ENCODE data around the gene ARID1B.

Gene ARID1B

DNA sequence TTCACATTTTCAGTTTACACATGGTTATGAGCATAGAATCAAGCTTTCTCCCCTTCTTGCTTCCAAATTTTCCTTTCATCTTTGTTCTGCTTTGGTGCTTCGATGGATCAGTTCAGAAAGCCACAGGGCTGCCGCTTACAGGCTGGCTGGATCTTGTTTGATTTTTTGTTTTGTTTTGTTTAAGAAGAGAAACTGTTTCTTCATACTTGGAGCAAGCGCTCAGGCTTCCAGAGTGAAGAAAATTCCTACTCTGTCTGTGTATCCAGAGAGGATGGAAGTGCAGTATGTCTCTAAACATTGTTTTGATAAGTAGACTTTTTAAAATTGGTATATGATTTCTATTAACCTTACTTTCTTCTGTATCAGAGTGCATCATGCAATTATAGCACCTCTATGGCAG lies 66.9 kb downstream of the ARID1B start:
- TF ChIP-seq, protein P1, sequence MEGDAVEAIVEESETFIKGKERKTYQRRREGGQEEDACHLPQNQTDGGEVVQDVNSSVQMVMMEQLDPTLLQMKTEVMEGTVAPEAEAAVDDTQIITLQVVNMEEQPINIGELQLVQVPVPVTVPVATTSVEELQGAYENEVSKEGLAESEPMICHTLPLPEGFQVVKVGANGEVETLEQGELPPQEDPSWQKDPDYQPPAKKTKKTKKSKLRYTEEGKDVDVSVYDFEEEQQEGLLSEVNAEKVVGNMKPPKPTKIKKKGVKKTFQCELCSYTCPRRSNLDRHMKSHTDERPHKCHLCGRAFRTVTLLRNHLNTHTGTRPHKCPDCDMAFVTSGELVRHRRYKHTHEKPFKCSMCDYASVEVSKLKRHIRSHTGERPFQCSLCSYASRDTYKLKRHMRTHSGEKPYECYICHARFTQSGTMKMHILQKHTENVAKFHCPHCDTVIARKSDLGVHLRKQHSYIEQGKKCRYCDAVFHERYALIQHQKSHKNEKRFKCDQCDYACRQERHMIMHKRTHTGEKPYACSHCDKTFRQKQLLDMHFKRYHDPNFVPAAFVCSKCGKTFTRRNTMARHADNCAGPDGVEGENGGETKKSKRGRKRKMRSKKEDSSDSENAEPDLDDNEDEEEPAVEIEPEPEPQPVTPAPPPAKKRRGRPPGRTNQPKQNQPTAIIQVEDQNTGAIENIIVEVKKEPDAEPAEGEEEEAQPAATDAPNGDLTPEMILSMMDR (IDR thresholded peaks at IDR 0.05; ENCODE audit: borderline replicate concordance, control extremely low read depth, extremely low read depth, insufficient read depth, missing control alignments) = no peak
- DNase-seq (ENCODE audit: low spot score) = no peak
- in situ Hi-C loops (cut with MboI; ENCODE audit: low sequenced_read_pairs, unreplicated experiment) = no loop called here

DNA sequence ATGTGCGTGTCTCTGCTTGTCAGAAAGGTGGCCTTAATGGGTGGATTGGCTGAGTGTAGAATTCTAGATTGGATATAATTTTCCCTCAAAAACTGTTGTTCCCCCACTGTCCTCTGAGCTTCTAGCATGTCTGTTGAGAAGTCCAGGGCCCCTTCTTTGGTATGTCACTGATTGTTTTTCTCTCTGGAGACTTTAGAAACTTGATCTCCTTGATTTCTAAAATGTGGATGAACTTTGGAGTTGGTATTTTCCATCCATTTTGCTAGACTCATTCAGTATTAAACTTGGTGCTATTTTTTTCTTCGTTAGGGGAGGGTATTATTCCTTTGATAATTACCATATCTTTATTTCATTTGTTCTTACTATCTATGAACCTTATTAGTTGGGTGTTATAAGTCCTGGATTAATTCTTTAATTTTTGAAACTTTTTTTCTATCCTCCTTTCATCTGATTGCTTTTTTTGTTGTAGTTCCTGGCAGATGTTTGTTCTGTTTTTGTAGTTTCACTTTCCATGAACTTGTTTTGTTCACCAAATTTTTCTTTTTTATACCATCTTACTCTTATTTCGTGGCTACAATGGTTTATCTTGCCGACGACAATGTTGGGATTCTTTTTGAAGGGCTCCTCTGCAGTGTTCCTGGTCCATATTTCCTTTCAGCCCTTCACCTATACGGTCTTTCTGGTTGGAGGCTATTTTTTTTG lies 68.4 kb downstream of the ARID1B start:
- in situ Hi-C loops (cut with MboI; ENCODE audit: low sequenced_read_pairs, unreplicated experiment) = no loop called here
- no peak for DNase-seq (ENCODE audit: low spot score)

DNA sequence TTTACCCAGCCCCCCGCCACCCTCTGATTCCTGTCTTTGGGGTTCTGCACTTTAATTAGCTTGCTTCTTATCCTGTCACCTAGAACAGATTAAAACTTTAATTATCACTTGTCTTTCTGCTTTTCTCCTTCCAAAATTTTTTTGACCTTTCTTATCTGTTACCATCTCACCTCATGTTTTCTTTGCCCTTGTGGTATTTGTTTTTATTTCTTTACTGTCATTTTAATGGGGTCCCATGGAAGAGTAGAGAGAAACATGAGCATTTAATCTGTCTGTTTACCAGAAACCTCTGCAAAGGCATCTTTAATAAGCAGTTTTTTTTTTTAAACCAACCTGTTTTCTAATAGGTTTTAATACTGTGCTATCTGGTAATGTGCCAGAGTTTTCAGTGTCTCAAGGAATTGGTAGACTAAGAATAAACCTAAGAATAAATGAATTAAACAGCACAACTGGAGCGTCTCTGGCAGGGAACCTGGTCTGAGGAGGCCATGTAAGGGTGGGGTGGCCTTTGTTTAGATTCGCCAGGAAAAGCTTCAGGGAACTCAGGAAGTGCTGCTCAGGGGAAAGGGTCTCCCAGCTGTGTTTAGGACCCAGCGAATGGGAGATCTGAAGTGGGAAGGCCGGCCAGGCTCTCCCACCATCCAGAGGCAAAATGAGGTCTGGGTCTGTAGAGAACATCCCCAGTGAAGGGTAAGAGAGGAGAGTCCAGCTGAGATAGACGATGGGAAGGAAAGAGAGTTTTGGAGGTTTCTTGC lies 69.8 kb downstream of the ARID1B start:
- DNase-seq (ENCODE audit: low spot score) = no peak
- in situ Hi-C loops (cut with MboI; ENCODE audit: low sequenced_read_pairs, unreplicated experiment) = no loop called here
- TF ChIP-seq, protein P1 (IDR thresholded peaks at IDR 0.05; ENCODE audit: borderline replicate concordance, control extremely low read depth, extremely low read depth, insufficient read depth, missing control alignments) = no peak

More for the DNA sequence above, 68.4 kb downstream of the ARID1B start:
- TF ChIP-seq, protein P1 (IDR thresholded peaks at IDR 0.05; ENCODE audit: borderline replicate concordance, control extremely low read depth, extremely low read depth, insufficient read depth, missing control alignments) = no peak

DNA sequence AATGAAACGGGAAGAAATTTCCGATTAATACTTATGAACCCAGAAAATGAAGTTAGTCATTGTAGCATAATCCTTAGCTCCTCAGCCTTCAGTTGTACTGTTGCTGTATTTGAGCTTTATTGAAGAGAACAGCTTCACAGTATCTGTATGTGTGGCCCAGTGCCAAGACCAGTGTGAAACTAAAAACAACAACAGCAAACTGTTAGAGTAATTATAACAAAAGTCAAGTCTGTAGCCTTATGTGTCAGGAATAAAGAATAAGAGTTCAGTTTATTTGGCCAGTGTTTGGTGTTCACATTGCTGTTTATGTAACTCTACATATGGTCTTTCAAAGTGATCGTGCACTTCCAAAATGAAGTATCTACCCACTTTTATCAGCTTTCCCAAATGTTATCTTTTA lies 70.9 kb downstream of the ARID1B start:
- no peak for DNase-seq (ENCODE audit: low spot score)
- in situ Hi-C loops (cut with MboI; ENCODE audit: low sequenced_read_pairs, unreplicated experiment) = no loop called here
- TF ChIP-seq, protein P1 (IDR thresholded peaks at IDR 0.05; ENCODE audit: borderline replicate concordance, control extremely low read depth, extremely low read depth, insufficient read depth, missing control alignments) = no peak

DNA sequence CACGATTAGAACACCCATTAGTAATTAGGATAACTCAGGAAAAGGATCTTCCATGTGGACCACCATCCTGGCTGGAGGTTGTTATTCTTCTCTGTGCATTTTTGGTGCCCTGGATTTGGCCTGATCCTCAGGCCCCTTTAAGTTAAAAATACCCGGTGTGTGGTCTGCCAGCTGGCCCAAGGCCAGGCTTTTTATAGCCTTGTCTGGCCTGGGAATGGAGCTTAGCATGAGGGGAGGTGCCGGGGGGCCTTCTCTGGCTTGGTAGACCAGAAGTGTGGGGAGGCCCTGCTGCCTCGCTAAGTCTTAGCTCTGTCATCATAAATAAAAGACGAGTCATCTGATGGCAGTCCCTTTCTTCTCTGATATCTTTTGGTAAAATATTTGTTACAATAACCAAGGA lies 71.4 kb downstream of the ARID1B start:
- in situ Hi-C loops (cut with MboI; ENCODE audit: low sequenced_read_pairs, unreplicated experiment) = no loop called here

DNA sequence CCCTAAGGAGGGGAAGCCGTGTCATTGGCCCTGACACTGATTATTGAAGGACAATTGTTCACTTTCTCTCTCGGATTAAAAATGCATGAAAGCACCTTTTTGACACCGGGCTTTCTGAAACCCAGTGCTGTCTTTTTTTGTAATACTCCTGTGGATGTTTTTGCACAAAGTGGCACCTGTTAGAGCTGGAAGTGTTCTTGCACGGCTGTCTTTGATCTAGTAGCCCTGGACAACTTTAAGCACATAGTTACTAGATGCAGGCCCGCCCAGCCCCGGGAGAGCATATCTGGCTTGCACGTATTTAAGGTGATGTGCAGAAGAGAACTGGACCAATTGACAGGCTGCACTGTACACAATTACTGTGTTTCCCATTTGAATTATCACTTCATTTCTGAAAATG lies 72.6 kb downstream of the ARID1B start:
- TF ChIP-seq, protein P1 (IDR thresholded peaks at IDR 0.05; ENCODE audit: borderline replicate concordance, control extremely low read depth, extremely low read depth, insufficient read depth, missing control alignments) = no peak
- no peak for DNase-seq (ENCODE audit: low spot score)
- in situ Hi-C loops (cut with MboI; ENCODE audit: low sequenced_read_pairs, unreplicated experiment) = no loop called here

More for the DNA sequence above, 71.4 kb downstream of the ARID1B start:
- DNase-seq (ENCODE audit: low spot score) = no peak
- TF ChIP-seq, protein P1 (IDR thresholded peaks at IDR 0.05; ENCODE audit: borderline replicate concordance, control extremely low read depth, extremely low read depth, insufficient read depth, missing control alignments) = no peak
